DOHH2 (cell line): ENCODE measurements around the gene TRAF2.

Source experiments
- H3F3A ChIP-seq: fragments of 200-600 bp; sonication (generic), shearing (Covaris generic); 2 replicates; pipeline ENCODE4 v1.6.0; 2016; ENCODE audit warnings: antibody characterized with exemption, mild to moderate bottlenecking; ENCODE audit not compliant: control insufficient read depth, insufficient read depth
- H3K27ac ChIP-seq: fragments of 200-600 bp; sonication (generic); 2 replicates; pipeline ENCODE4 v1.5.1; 2014; ENCODE audit warnings: low read depth, mild to moderate bottlenecking, low read length, moderate library complexity
- H3K27me3 ChIP-seq: fragments of 200-600 bp; sonication (generic); 2 replicates; pipeline ENCODE4 v1.6.1; 2014; ENCODE audit warnings: mild to moderate bottlenecking, low read length, mixed read lengths; ENCODE audit not compliant: control insufficient read depth
- H3K36me3 ChIP-seq: fragments of 200-600 bp; sonication (generic); 2 replicates; pipeline ENCODE4 v1.6.1; 2014; ENCODE audit warnings: mild to moderate bottlenecking, low read length, moderate library complexity, mixed read lengths; ENCODE audit not compliant: control insufficient read depth
- H3K4me1 ChIP-seq: fragments of 200-600 bp; sonication (generic); 2 replicates; pipeline ENCODE4 v1.6.1; 2014; ENCODE audit warnings: mild to moderate bottlenecking, low read length, mixed read lengths; ENCODE audit not compliant: control insufficient read depth
- H3K4me2 ChIP-seq: fragments of 200-600 bp; sonication (generic); 2 replicates; pipeline ENCODE4 v1.6.0; 2014; ENCODE audit warnings: mild to moderate bottlenecking, low read length, moderate library complexity
- H3K4me3 ChIP-seq: fragments of 200-600 bp; sonication (generic); 2 replicates; pipeline ENCODE4 v1.5.1; 2014; ENCODE audit warnings: mild to moderate bottlenecking, low read length, mixed read lengths
- H3K79me2 ChIP-seq: fragments of 200-600 bp; sonication (generic); 2 replicates; pipeline ENCODE4 v1.6.1; 2014; ENCODE audit warnings: mild to moderate bottlenecking, low read length, mixed read lengths; ENCODE audit not compliant: control insufficient read depth
- H3K9me2 ChIP-seq: fragments of 200-600 bp; sonication (generic); replicated peaks from 2 replicates; pipeline ENCODE4 v1.6.1; 2014; ENCODE audit warnings: mild to moderate bottlenecking, low read length, mixed read lengths; ENCODE audit not compliant: control insufficient read depth
- H3K9me3 ChIP-seq: fragments of 200-600 bp; sonication (generic); 2 replicates; pipeline ENCODE4 v1.6.1; 2014; ENCODE audit warnings: antibody characterized with exemption, low read length, mixed read lengths; ENCODE audit not compliant: control insufficient read depth, insufficient read depth
- H4K20me1 ChIP-seq: fragments of 200-600 bp; sonication (generic); 2 replicates; pipeline ENCODE4 v1.6.0; 2014; ENCODE audit warnings: low read depth, mild to moderate bottlenecking, antibody characterized with exemption, low read length, moderate library complexity; ENCODE audit not compliant: control insufficient read depth, insufficient read depth
- CTCF ChIP-seq: fragments of 200-600 bp; sonication (generic); IDR thresholded peaks from one replicate; pipeline ENCODE4 v1.5.1; 2014; ENCODE audit warnings: antibody characterized with exemption, mild to moderate bottlenecking, low read depth, low read length; ENCODE audit not compliant: poor library complexity, severe bottlenecking
- EZH2phosphoT487 ChIP-seq: fragments of 200-600 bp; sonication (generic); IDR thresholded peaks from 2 replicates; pipeline ENCODE4 v1.6.1; 2017; ENCODE audit warnings: borderline replicate concordance, mild to moderate bottlenecking, antibody characterized with exemption, low read length, moderate library complexity, mixed read lengths

TRAF2 gene

GRCh38 chr9:136886610-136887597 is 588 bp downstream of the TRAF2 start:
- peak overlapping the region; percentile 79 for H3K4me3 ChIP-seq
- peak overlapping the region; percentile 49 for H3K27ac ChIP-seq
- H3K79me2 ChIP-seq, result peaks cover 64% of the 10 kb centered on the region
- no peaks in the 10 kb centered on the region for H3K9me2 ChIP-seq
- H3K27me3 ChIP-seq, result no peaks in the 10 kb centered on the region
- H3K4me1 ChIP-seq, result peaks cover 24% of the 10 kb centered on the region
- H4K20me1 ChIP-seq, result peaks cover 3% of the 10 kb centered on the region; the same call in 1 of the 2 replicates
- H3K9me3 ChIP-seq, result no peaks in the 10 kb centered on the region
- peak overlapping the region; percentile 64 for H3K4me2 ChIP-seq
- peaks cover 39% of the 10 kb centered on the region for H3K36me3 ChIP-seq
- no peaks in the 10 kb centered on the region for H3F3A ChIP-seq
- TF ChIP-seq CTCF, result no peak
- no peak for TF ChIP-seq EZH2phosphoT487

GRCh38 chr9:136888454-136888853 is 2.1 kb downstream of the TRAF2 start:
- no peak overlapping the region for H3K27ac ChIP-seq
- TF ChIP-seq CTCF (no peak), EZH2phosphoT487 (no peak)
- H3K4me2 ChIP-seq, result peak overlapping the region; percentile 64; the same call in 1 of the 2 replicates

GRCh38 chr9:136889858-136890257 is 3.5 kb downstream of the TRAF2 start:
- H4K20me1 ChIP-seq, result peaks cover 3% of the 10 kb centered on the region; the same call in 1 of the 2 replicates

More at GRCh38 chr9:136888454-136888853, 2.1 kb downstream of the TRAF2 start:
- H3K4me1 ChIP-seq, result peaks cover 19% of the 10 kb centered on the region
- peaks cover 80% of the 10 kb centered on the region for H3K79me2 ChIP-seq
- no peaks in the 10 kb centered on the region for H3K9me3 ChIP-seq
- H3F3A ChIP-seq, result no peaks in the 10 kb centered on the region
- no peaks in the 10 kb centered on the region for H3K9me2 ChIP-seq
- H4K20me1 ChIP-seq, result peaks cover 3% of the 10 kb centered on the region; the same call in 1 of the 2 replicates
- H3K4me3 ChIP-seq, result no peak overlapping the region
- no peaks in the 10 kb centered on the region for H3K27me3 ChIP-seq
- H3K36me3 ChIP-seq, result peaks cover 45% of the 10 kb centered on the region

More at GRCh38 chr9:136889858-136890257, 3.5 kb downstream of the TRAF2 start:
- H3K36me3 ChIP-seq, result peaks cover 46% of the 10 kb centered on the region
- H3K4me1 ChIP-seq, result peaks cover 17% of the 10 kb centered on the region
- H3F3A ChIP-seq, result no peaks in the 10 kb centered on the region
- H3K4me2 ChIP-seq, result no peak overlapping the region
- H3K9me3 ChIP-seq, result no peaks in the 10 kb centered on the region
- H3K9me2 ChIP-seq, result no peaks in the 10 kb centered on the region
- no peak for TF ChIP-seq CTCF
- no peak for TF ChIP-seq EZH2phosphoT487
- H3K27ac ChIP-seq, result no peak overlapping the region
- H3K79me2 ChIP-seq, result peaks cover 92% of the 10 kb centered on the region
- H3K27me3 ChIP-seq, result no peaks in the 10 kb centered on the region
- H3K4me3 ChIP-seq, result no peak overlapping the region
